Stimulated activated CD4-positive, alpha-beta T cell treated with anti-CD3 and anti-CD28 coated beads, Interleukin-12 subunit alpha, Interleukin-12 subunit beta, amount 100 ng/mL, for 24 hours (primary cell): ENCODE data around the gene LYPD5.
"Not testable (repeated sequence)": the region's sequence is repeated elsewhere in the genome, so short reads cannot be mapped to it uniquely, and the experiment has no call there.

Experiments used
- DNase-seq, 2 experiments: peaks; one replicate each; pipeline ENCODE4 v3.0.0-alpha.2; 2020; ENCODE audit warnings: low read depth in 2 of 2

LYPD5 gene

GRCh38 chr19:43806401-43806800 lies 4.2 kb upstream of the LYPD5 start:
- not testable (repeated sequence) for DNase-seq

GRCh38 chr19:43804432-43804831 lies 2.2 kb upstream of the LYPD5 start:
- no peak for DNase-seq

GRCh38 chr19:43799502-43800142 lies 2.6 kb downstream of the LYPD5 start:
- no peak for DNase-seq

GRCh38 chr19:43798546-43799409 lies 3.5 kb downstream of the LYPD5 start:
- DNase-seq = peak in 1 of 2 experiments; percentile 59

- DNase-seq = no peak
Measured at GRCh38 chr19:43798026-43798545, 4.2 kb downstream of the LYPD5 start.

- DNase-seq = no peak
Measured at GRCh38 chr19:43797556-43797955, 4.7 kb downstream of the LYPD5 start.

GRCh38 chr19:43797118-43797517 lies 5.1 kb downstream of the LYPD5 start:
- no peak for DNase-seq

GRCh38 chr19:43790587-43790986 lies 11.7 kb downstream of the LYPD5 start:
- no peak for DNase-seq

- no peak for DNase-seq
Measured at GRCh38 chr19:43789029-43789428, 13.2 kb downstream of the LYPD5 start.

GRCh38 chr19:43786665-43787064 lies 15.6 kb downstream of the LYPD5 start:
- no peak for DNase-seq

GRCh38 chr19:43784981-43785808 lies 17.1 kb downstream of the LYPD5 start:
- DNase-seq = no peak

GRCh38 chr19:43784241-43784980 lies 17.8 kb downstream of the LYPD5 start:
- peak in 1 of 2 experiments; percentile 67 for DNase-seq

GRCh38 chr19:43783636-43784035 lies 18.6 kb downstream of the LYPD5 start:
- no peak for DNase-seq

- no peak for DNase-seq
Measured at GRCh38 chr19:43782689-43783231, 19.5 kb downstream of the LYPD5 start.

GRCh38 chr19:43782311-43782660 lies 20.0 kb downstream of the LYPD5 start:
- DNase-seq = no peak

- no peak for DNase-seq
Measured at GRCh38 chr19:43781630-43782310, 20.5 kb downstream of the LYPD5 start.

- peak; percentile 56 to 67 for DNase-seq
Measured at GRCh38 chr19:43780706-43781525, 21.3 kb downstream of the LYPD5 start, which contains the start of gene KCNN4. Gene KCNN4 (minus strand): TSS chr19:43780973. CDS start chr19:43780861, 112 bp downstream.

- no peak for DNase-seq
Measured at GRCh38 chr19:43779820-43780219, 22.4 kb downstream of the LYPD5 start.

GRCh38 chr19:43779147-43779819 lies 23.0 kb downstream of the LYPD5 start:
- DNase-seq = no peak
